DOHH2 (cell line): ENCODE results near the gene IFITM1.
"Not testable (repeated sequence)": the region's sequence is repeated elsewhere in the genome, so short reads cannot be mapped to it uniquely, and the experiment has no call there.

Experiments
- H3F3A ChIP-seq: fragments of 200-600 bp; sonication (generic), shearing (Covaris generic); 2 replicates; pipeline ENCODE4 v1.6.0; 2016; ENCODE audit warnings: antibody characterized with exemption, mild to moderate bottlenecking; ENCODE audit not compliant: control insufficient read depth, insufficient read depth
- H3K27ac ChIP-seq: fragments of 200-600 bp; sonication (generic); 2 replicates; pipeline ENCODE4 v1.5.1; 2014; ENCODE audit warnings: low read depth, mild to moderate bottlenecking, low read length, moderate library complexity
- H3K27me3 ChIP-seq: fragments of 200-600 bp; sonication (generic); 2 replicates; pipeline ENCODE4 v1.6.1; 2014; ENCODE audit warnings: mild to moderate bottlenecking, low read length, mixed read lengths; ENCODE audit not compliant: control insufficient read depth
- H3K36me3 ChIP-seq: fragments of 200-600 bp; sonication (generic); 2 replicates; pipeline ENCODE4 v1.6.1; 2014; ENCODE audit warnings: mild to moderate bottlenecking, low read length, moderate library complexity, mixed read lengths; ENCODE audit not compliant: control insufficient read depth
- H3K4me1 ChIP-seq: fragments of 200-600 bp; sonication (generic); 2 replicates; pipeline ENCODE4 v1.6.1; 2014; ENCODE audit warnings: mild to moderate bottlenecking, low read length, mixed read lengths; ENCODE audit not compliant: control insufficient read depth
- H3K4me2 ChIP-seq: fragments of 200-600 bp; sonication (generic); 2 replicates; pipeline ENCODE4 v1.6.0; 2014; ENCODE audit warnings: mild to moderate bottlenecking, low read length, moderate library complexity
- H3K4me3 ChIP-seq: fragments of 200-600 bp; sonication (generic); 2 replicates; pipeline ENCODE4 v1.5.1; 2014; ENCODE audit warnings: mild to moderate bottlenecking, low read length, mixed read lengths
- H3K79me2 ChIP-seq: fragments of 200-600 bp; sonication (generic); 2 replicates; pipeline ENCODE4 v1.6.1; 2014; ENCODE audit warnings: mild to moderate bottlenecking, low read length, mixed read lengths; ENCODE audit not compliant: control insufficient read depth
- H3K9me2 ChIP-seq: fragments of 200-600 bp; sonication (generic); replicated peaks from 2 replicates; pipeline ENCODE4 v1.6.1; 2014; ENCODE audit warnings: mild to moderate bottlenecking, low read length, mixed read lengths; ENCODE audit not compliant: control insufficient read depth
- H3K9me3 ChIP-seq: fragments of 200-600 bp; sonication (generic); 2 replicates; pipeline ENCODE4 v1.6.1; 2014; ENCODE audit warnings: antibody characterized with exemption, low read length, mixed read lengths; ENCODE audit not compliant: control insufficient read depth, insufficient read depth
- H4K20me1 ChIP-seq: fragments of 200-600 bp; sonication (generic); 2 replicates; pipeline ENCODE4 v1.6.0; 2014; ENCODE audit warnings: low read depth, mild to moderate bottlenecking, antibody characterized with exemption, low read length, moderate library complexity; ENCODE audit not compliant: control insufficient read depth, insufficient read depth
- EZH2phosphoT487 ChIP-seq: fragments of 200-600 bp; sonication (generic); IDR thresholded peaks from 2 replicates; pipeline ENCODE4 v1.6.1; 2017; ENCODE audit warnings: borderline replicate concordance, mild to moderate bottlenecking, antibody characterized with exemption, low read length, moderate library complexity, mixed read lengths
- TF ChIP-seq, protein P1 (sequence below): fragments of 200-600 bp; sonication (generic); IDR thresholded peaks from one replicate; pipeline ENCODE4 v1.5.1; 2014; ENCODE audit warnings: antibody characterized with exemption, mild to moderate bottlenecking, low read depth, low read length; ENCODE audit not compliant: poor library complexity, severe bottlenecking

IFITM1 gene

DNA sequence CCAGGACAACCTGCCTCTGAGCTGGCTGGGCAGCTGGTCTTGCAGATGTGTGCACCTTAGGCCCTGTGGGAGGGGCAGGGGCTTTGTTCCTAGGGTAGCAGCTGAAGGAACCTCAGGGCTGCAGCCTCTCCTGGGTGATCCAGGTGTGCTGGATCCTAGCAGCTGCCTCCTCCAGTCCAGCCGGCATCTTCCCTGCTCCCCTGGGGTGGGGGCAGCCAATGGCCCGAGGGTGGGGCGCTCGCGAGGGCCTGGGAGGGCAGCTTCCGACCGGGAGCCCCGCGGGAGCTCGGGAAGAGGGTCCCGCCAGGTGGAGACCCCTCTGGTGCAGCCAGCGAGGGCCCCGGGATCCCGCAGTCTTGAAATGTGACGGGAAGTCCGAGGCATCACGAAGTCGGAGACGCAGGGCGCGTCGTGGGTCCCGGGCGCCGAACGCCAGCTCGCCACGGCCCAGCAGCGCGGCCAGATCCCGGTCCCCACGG is 1.7 kb downstream of the IFITM1 start:
- Histone ChIP-seq H3K27me3 (peaks cover 2% of the 10 kb centered on the region; the same call in 1 of the 2 replicates), H4K20me1 (no peaks in the 10 kb centered on the region), H3K27ac (no peak overlapping the region), H3K79me2 (peaks cover 5% of the 10 kb centered on the region), H3K9me2 (no peaks in the 10 kb centered on the region), H3K4me1 (peaks cover 34% of the 10 kb centered on the region), H3K4me2 (peak overlapping the region; percentile 74), H3K36me3 (no peaks in the 10 kb centered on the region), H3K9me3 (no peaks in the 10 kb centered on the region), H3K4me3 (peak overlapping the region; percentile 71; the same call in 1 of the 2 replicates), H3F3A (peaks cover 11% of the 10 kb centered on the region)
- no peak for TF ChIP-seq EZH2phosphoT487
- TF ChIP-seq, protein P1, sequence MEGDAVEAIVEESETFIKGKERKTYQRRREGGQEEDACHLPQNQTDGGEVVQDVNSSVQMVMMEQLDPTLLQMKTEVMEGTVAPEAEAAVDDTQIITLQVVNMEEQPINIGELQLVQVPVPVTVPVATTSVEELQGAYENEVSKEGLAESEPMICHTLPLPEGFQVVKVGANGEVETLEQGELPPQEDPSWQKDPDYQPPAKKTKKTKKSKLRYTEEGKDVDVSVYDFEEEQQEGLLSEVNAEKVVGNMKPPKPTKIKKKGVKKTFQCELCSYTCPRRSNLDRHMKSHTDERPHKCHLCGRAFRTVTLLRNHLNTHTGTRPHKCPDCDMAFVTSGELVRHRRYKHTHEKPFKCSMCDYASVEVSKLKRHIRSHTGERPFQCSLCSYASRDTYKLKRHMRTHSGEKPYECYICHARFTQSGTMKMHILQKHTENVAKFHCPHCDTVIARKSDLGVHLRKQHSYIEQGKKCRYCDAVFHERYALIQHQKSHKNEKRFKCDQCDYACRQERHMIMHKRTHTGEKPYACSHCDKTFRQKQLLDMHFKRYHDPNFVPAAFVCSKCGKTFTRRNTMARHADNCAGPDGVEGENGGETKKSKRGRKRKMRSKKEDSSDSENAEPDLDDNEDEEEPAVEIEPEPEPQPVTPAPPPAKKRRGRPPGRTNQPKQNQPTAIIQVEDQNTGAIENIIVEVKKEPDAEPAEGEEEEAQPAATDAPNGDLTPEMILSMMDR = no peak

DNA sequence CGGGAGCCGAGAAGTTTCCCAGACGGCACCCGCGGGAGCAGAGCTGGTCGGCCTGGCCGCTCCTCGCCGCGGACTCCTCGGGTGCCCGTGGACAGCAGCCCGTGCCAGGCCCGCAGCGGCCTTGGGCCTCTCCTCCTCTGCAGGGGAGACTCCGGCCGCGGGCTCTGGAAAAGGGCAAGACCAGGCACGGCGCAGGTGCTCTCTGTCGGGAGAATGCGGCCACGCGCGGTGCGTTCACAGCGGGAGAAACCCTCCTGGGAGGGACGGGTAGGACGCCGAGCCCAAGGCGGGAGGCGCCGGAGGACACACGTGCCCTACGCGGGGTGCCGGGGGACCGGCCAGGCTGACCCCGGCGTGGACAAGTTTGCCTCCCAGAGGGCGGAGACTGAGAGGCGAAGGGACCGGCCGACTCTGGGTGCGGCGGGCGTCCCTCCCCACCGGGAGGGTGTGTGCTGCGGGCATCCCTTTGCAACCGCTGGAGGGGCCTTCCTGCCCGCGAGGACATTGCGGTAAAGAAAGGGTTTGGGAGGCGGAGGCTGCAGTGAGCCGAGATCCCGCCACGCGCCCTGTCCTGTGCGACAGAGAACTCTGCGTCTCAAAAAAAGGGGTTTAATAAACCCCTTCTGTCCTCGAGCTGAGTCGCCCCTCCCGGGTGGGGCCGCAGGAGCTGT is 2.3 kb downstream of the IFITM1 start:
- peaks cover 34% of the 10 kb centered on the region for H3K4me1 ChIP-seq
- H3K79me2 ChIP-seq = peaks cover 5% of the 10 kb centered on the region
- no peaks in the 10 kb centered on the region for H4K20me1 ChIP-seq
- H3K4me3 ChIP-seq = no peak overlapping the region
- no peaks in the 10 kb centered on the region for H3K36me3 ChIP-seq
- peaks cover 11% of the 10 kb centered on the region for H3F3A ChIP-seq
- H3K4me2 ChIP-seq = no peak overlapping the region
- TF ChIP-seq, protein P1 = no peak
- no peak for TF ChIP-seq EZH2phosphoT487
- no peaks in the 10 kb centered on the region for H3K9me2 ChIP-seq
- H3K9me3 ChIP-seq = no peaks in the 10 kb centered on the region
- no peak overlapping the region for H3K27ac ChIP-seq
- peaks cover 2% of the 10 kb centered on the region; the same call in 1 of the 2 replicates for H3K27me3 ChIP-seq

DNA sequence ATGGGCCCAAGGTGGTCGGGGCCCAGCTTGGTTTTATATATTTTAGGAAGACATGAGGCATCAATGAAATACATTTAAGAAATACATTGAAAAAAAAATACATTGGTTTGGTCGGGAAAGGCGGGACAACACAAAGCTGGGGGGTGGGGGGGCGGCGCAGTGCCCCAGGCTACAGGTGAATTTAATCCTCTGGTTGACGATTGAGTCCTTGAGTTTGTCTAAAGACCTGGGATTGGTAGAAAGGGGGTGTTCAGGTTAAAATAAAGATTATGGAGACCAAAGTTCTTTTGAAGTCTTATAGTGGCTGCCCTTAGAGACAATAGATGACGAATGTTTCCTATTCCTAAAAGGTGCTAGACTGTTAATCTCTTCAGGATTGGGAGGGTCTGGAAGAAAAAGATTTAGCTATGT is 3.1 kb downstream of the IFITM1 start:
- Histone ChIP-seq H3K9me2 (no peaks in the 10 kb centered on the region), H3F3A (peaks cover 11% of the 10 kb centered on the region), H3K79me2 (peaks cover 5% of the 10 kb centered on the region)

DNA sequence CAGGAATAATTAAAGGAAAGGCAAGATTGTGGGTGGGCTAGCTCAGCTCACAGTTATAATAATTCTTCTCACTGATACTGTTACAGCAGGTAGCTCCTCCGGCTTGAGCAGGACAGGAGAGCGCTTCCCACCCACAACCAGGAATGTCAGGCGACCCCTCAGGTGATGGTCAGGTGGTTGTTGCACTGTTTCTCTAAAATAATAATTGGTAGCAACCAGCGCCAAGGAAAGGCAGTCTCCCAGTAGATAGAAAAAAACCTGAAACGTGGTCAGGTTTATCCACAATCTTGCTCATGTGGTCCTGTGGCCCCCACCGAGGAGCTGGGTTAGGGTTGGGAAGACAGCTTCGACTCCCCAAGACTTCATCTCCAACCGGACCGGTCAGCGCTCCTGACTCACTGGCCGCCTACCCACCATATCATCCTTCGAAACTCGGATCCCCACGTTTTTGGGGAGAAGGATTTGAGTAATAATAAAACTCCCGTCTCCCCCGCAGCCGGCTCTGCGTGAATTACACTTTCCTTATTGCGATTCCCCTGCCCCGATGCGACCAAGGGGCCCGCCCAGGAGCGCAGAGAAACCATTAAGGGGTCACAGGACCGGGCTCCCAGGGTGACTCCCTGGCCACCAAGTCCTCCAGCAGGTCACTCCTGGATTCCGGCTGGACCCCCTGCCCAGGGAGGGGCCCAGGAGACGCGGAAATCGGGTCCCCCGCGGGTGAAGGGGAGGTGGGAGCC is 4.0 kb downstream of the IFITM1 start:
- H3K27ac ChIP-seq, H3K4me3 ChIP-seq: not testable (repeated sequence)

More for the DNA sequence above, 3.1 kb downstream of the IFITM1 start:
- H3K27me3 ChIP-seq = peaks cover 2% of the 10 kb centered on the region; the same call in 1 of the 2 replicates
- no peak overlapping the region for H3K4me2 ChIP-seq
- H3K4me1 ChIP-seq = peaks cover 33% of the 10 kb centered on the region
- TF ChIP-seq EZH2phosphoT487 = no peak
- TF ChIP-seq, protein P1 = no peak
- no peak overlapping the region for H3K4me3 ChIP-seq
- H4K20me1 ChIP-seq = no peaks in the 10 kb centered on the region
- no peaks in the 10 kb centered on the region for H3K9me3 ChIP-seq
- no peaks in the 10 kb centered on the region for H3K36me3 ChIP-seq
- no peak overlapping the region for H3K27ac ChIP-seq

DNA sequence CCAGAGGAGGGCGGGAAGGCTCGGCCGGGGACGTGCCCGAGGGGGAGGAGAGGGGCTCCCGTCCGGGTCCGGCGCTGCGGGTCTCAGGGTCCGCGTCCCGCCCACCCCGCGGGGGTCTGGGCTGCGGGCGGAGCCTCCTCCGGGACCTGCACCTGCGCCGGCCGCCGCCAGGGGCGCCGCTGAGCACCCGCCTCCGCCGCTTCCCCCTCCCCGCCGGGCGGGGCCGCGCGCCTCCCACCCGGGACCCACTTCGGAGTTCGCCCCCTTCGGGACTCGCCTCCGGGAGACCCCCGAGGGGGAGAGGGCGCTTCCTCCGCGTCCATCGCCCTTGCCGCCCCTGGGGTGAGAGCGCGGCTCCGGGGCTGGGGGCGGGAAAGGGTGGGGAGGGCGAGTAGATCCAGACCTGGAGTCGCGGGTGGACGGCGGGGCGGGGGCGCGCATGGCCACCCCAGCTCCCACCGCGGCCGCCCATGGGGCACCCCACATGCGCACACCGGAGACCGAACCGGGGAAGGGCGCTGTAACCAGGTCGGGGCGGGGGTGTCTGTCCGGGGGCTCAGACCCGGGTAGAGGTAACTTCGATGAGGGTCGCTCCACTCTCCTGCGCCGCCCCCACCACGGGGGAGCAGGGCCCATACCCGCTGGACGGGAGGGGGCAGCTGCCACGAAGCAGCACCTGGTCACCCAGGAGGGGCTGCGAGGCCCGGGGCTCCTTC is 4.7 kb downstream of the IFITM1 start:
- Histone ChIP-seq H3K4me2 (peak overlapping the region; percentile 40; the same call in 1 of the 2 replicates), H3K4me1 (peaks cover 21% of the 10 kb centered on the region)
- not testable (repeated sequence) for H3K27me3 ChIP-seq, H4K20me1 ChIP-seq, H3K9me2 ChIP-seq, H3K27ac ChIP-seq, H3F3A ChIP-seq, H3K79me2 ChIP-seq, H3K36me3 ChIP-seq, H3K9me3 ChIP-seq, H3K4me3 ChIP-seq

More for the DNA sequence above, 4.0 kb downstream of the IFITM1 start:
- H4K20me1 ChIP-seq, H3K36me3 ChIP-seq, H3F3A ChIP-seq, H3K4me2 ChIP-seq, H3K9me2 ChIP-seq, H3K79me2 ChIP-seq, H3K9me3 ChIP-seq, H3K27me3 ChIP-seq: not testable (repeated sequence)
- H3K4me1 ChIP-seq = peaks cover 25% of the 10 kb centered on the region
